HT1080 (cell line): ENCODE results near the gene GPR180. TPM values are rescaled to one million over a fixed set of nuclear protein-coding genes. Genes with fewer than 3 reads are reported as not detected.

Source experiments
- DNase-seq: peaks from one replicate; pipeline ENCODE4 v3.0.0-alpha.2; 2015; ENCODE audit warnings: low read depth
- polyA plus RNA-seq, 2 experiments: library from polyadenylated mRNA; depleted of rRNA; stranded (reverse); fragments of >200 nt; gene quantifications; 2 replicates each; pipeline ENCODE4 v1.2.3, GENCODE V29; 2015
- total RNA-seq: library from RNA; depleted of rRNA; stranded (reverse); fragments of >200 nt; shearing (Covaris generic); gene quantifications from 2 replicates; pipeline ENCODE4 v1.2.3, GENCODE V29; 2014; rRNA removed

GPR180 gene
- total RNA-seq = 7.9 and 9.0 TPM in 2 replicates
- 6.7 and 7.4 TPM in 2 replicates for polyA plus RNA-seq (2015; cell fraction: cytosol; rRNA removed)
- 8.0 and 8.3 TPM in 2 replicates for polyA plus RNA-seq (2015; cell fraction: nucleus; rRNA removed)

DNA sequence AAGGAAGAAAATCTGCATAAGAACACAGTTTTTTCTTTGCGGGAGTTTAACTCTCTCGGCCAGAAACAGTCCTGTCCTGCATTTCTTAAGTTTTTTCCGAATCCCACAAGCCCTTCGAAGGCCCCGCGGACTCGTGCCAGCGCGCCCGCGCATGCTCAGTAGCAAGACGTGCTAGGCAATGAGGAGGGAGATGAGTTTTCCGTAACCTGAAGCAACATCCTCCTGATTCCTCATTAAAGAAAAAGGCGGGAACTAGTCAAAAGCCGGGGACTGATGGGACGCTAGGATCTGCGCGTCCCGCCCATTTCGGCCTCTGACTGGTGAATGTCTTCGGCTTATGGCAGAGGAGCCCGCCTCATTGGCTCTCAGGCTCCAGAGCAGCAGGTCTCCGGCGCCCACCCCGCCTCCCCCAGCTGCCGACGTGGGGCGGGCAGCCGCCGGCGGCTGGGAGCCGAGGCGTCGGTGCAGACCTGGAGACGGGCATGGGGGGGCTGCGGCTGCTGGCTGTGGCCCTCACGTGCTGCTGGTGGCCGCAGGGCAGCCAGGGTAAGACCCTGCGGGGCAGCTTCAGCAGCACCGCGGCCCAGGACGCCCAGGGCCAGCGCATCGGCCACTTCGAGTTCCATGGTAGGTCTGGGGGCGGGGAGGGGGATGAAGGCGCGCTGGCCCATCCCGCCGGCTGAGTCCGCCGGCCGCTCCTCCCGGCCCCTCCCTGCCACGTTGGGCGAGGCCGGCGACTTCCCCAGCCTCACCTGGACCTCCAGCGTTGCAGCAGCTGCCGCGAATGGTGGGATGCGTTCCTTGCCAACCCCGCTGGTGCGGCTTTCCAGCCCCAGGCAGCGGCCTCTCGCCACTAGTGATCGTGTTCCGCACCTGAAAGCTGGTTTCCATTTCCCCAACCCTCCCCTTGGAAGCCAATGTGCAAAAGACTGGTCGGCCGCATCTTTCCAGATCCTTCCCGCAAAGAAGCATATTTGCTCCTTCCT is at the start of gene GPR180:
TSS of gene GPR180 (plus strand) at position 412 of the 986 bp plus-strand sequence. CDS start at position 483, 71 bp downstream.
- DNase-seq = peak; percentile 100

DNA sequence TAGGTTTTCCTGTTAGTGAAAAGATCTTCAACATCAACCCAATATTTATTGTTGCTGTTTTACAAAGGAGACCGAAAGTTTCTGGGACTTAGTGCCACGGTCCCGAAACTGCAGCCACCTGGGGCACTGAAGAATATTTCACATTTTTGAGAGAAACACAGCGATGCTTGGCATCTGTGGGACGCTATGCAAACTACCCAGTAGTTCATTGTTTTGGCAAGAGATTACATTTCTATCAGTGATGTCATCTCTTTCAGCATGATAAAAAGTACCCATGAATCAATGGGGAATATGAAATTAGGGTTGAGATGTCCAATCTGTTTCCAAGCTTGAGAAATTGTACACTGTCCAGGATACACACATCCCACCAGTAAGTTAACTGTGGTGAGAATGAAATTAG is 49.6 kb upstream of the GPR180 start:
- no peak for DNase-seq

DNA sequence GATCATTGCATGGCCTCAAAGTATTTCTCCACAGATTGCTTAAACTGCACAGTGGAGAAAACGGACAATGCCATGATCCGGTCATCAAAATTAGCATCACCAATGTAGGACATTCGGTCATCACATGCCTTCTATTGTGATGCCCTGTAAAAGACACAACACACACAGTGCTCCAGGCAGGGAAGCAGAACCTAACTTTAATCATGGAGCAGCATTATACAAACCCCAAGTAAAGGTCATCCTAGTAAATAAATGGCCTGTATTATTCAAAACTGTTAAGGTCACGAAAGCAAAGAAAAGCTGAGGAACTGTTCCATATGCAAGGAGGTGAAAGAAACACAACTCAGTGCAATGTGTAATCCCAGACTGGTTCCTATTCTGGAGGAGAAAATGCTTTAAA is 47.9 kb upstream of the GPR180 start:
- no peak for DNase-seq

DNA sequence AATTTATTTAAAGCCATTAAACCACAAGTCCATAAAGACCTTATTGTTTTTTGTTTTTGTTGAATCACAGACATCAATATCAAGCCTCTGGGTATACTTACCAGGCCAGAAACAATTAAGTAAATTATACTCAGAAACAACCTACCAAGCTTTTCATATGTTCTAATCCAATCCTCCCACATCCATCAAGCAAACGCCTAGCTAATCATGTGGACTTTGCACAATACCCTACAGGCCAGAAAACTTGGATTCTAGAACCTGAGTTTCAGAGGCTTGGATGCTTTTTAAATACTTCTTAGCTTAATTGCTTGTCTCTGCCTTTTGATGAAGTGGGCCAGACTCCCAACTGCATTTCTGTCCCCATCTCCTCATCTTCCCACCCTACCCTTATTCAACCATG is 45.6 kb upstream of the GPR180 start:
- DNase-seq = no peak

DNA sequence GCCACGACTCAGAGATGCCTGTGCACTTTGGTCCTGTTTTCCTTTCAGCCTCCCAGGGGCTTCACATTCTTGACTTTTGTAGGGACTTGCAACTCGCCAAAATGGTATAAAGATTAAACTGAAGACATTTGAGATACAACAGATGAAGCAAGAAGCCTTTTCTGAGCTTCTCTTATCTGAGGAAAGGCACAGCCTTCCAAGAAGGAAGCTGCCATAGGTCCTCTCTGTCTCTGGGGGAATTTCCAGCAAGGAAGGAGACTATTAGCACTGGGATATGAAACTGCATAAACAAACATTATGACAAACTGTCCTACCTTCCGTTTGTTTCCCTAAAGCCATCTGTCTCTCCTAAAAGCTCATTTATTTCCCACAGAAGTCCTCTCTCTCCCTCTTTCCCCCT is 45.0 kb upstream of the GPR180 start:
- no peak for DNase-seq

DNA sequence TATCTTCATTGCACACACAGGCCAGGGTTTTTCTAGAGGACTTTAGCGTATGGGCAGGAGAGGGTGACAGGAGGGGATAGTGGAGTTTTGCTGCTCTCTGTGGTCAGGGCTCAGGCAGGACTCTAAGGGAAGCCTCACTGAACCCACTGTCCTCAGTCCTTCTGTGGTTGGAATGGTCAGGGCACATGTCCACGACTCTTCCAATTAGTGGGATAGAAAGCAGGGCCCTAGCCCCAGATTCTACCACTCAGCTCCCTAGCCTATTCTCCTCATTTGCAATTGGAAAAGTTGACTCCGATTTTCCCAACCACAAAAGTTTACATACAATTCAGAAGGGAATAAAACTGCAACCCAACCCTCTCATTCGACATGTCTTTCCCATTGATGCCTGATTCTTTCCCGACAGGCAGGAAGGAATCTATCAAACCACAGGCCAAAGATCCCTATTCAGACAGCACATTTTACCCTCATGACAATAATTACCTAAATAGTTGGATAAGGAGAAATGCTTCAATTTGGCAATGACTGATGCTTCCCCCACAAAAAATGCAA is 43.9 kb upstream of the GPR180 start:
- no peak for DNase-seq

DNA sequence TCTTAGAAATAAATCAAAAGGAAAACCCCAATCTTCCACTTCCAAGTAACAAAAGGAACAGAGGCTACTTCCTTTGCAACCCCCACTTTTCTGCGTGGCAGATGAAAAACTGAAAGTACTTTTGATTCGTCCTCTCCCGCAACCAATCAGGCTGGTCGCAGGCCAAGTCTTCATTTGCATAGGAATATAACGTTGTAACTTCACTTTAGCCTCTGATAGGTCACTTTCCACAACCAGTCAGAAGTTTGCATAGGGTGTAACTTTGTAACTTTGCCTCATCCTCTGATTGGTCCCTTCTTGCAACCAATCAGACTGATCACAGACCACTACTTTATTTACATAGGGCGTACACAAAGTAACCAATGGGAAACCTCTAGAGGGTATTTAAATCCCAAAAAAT is 42.9 kb upstream of the GPR180 start:
- peak; percentile 26 for DNase-seq

DNA sequence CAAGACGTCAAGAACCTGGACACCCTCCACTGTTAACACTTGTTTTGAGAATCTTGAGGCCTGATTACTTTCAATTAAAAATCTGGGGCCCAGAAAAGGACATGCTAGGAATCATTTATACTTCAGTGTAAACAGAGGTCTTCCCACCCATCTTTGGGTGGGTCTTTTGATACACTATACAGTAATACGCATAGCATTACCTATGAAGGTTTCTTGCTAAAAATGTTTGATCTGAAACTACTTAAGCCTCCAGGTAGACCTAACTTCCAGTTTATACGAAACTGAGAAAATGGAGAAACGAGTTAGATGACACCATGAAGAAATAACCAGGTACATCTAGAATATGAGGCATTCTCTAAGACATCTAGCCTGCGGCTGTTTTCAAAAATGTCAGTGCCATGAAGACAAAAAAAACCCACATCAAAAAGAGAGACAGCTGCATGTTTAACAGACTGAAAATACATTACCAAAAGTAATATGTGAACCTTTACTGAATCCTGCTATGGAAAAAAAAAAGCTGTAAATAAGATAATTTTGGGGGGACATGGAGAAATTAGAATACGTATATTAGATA is 42.3 kb upstream of the GPR180 start:
- DNase-seq = no peak

DNA sequence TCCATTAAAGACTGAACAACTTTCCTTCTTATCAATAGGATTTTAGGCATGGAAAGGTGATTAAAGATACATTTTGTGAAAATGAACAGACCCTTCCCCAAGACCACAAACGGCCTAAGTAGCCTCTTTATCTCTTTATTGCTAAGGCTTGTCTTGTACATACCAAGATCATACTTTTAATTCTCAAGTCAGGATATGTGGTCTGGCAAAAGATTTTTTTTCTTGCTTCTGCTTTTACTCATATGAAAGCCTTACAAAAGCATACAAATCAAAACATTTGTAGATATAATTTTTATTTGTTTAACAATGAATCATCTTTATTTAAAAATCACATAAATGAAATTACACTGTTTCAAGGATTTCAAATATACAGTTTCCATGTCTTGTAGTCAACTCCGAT is 41.5 kb upstream of the GPR180 start:
- no peak for DNase-seq

DNA sequence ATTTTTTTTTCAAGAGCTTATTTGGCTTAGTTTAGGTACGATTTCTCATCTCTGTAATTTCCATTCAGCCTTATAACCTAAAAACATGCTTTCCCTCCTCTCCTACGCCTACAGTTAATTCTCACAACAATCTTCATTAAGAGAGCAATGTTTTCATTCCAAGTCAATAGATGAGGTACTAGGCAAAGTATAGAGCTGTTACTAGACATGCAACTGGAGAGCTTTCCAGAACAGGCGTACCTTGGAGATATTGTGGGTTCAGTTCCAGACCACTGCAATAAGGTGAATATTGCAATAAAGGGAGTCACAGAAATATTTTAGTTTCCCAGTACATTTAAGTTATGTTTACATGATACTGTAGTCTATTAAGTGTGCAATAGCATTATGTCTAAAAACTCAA is 40.5 kb upstream of the GPR180 start:
- DNase-seq = no peak

DNA sequence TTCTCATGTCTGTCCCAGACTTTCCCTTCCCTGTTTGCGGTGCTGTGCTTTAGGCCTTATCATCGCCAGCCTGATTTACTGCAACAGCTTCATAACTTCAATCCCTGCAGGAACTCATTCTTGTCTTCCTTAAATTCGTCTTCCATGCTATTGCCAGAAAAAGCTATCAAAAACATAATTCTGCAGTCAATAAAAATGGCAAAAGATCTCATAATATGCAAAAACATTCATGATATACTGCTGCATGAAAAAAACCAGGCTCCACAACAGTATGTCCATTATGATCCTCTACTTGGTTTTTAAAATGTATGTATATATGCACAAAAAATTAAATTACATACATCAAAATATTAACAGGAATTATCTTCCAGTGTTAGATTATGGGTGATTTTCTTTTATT is 34.1 kb upstream of the GPR180 start:
- DNase-seq = no peak

DNA sequence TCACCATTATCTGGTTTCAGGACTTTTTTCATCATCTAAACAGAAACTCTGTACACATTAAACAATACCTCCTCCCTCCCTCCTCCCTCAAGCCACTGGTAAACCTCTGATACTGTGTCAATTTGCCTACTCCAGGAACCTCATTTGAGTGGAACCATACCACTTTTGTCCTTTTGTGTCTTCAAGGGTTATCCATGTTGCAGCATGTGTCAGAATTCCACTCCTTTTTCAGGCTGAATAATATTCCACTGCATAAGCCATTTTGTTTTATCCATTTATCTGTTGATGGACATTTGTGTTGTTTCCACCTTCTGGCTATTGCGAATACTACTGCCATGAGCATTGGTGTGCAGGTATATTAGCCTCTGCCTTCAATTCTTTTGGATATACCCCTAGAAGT is 33.2 kb upstream of the GPR180 start:
- no peak for DNase-seq

DNA sequence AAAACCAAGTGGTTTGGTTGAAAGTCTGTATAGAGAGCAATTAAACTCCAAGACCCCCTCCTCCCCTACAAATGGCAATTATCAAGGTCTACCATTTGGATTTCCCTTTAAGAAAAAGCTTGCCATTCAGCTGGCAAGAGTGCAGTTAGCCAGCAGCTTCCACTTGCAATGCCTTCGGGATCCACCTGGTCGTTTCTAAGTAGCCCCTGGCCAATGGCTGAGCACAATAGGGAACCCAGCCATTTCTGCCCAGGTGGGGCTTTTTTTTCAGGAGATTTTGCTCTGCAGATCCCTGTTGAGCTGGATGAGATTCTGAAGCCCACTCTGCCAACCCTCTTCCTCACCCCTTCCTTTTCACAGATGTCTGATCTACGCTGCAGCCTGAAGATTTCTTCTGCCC is 32.0 kb upstream of the GPR180 start:
- no peak for DNase-seq

DNA sequence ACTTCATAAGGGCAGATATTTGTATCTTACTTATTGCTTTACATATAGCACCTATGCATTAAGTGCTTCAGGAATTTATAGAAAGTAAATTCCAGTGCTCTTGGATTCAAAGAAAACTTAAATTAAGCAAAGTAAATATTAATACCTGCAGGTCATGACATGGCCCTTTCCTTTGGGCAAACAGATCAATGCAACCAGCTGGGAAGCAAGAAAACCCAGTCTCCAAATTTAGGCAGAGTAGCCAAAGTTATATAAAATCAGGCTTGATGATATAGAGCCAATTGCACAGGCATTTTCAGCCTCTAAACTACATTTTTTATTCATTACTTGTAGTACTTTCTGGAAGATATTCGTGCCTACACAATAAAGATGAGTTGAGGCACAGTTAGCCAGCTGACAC is 22.6 kb upstream of the GPR180 start:
- no peak for DNase-seq

DNA sequence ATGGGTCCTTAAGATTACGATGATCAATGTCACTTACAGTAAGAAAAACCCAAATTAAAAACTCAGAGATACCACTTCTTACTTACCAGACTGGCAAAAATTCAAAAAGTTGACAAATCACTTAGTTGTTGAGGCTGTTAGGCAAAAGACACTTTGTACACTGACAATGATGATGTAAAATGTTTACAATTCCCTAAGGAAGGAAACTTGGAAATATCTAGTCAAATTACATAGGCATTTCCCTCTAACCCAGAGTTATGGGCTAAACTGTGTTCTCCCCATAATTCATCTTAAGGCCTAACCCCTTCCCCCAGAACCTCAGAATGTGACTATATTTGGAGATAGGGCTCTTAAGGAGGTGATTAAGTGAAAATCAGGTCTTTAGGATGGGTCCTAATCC is 17.7 kb upstream of the GPR180 start:
- DNase-seq = no peak

DNA sequence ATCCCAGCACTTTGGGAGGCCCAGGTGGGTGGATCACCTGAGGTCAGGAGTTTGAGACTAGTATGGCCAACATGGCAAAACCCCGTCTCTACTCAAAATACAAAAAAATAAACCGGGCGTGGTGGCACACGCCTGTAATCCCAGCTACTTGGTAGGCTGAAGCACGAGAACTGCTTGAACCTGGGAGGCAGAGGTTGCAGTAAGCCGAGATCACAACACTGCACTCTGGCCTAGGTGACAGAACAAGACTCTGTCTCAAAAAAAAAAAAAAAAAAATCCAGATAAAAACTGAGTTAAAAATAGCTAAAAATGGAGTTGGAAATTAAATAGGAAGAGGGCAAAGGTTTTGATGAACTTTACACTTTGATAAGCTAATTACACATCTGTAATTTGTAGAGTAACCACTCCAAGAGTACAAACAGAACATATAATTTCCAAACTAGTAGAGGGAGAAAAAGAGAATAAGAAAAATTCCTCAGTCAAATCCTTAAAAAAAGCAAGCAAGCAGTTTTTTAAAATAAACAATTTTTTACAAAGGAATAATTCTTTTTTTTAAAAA is 16.0 kb upstream of the GPR180 start:
- DNase-seq = no peak

DNA sequence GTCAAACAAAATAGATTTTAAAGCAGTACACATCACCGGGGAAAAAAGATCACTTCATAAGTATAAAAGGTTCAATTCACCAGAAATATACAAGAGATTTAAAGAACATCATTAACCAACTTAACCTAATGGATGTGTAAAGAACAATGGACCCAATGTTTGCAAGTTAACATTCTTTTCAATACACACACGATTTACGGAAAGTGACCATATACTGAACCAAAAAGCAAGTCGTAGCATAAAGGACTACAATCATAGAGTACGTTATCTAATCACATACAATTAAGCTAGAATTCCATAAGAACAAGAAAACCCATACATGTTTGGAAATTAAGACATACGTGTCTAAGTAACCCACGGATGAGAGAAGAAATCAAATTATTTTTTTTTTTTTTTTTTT is 15.3 kb upstream of the GPR180 start:
- no peak for DNase-seq

DNA sequence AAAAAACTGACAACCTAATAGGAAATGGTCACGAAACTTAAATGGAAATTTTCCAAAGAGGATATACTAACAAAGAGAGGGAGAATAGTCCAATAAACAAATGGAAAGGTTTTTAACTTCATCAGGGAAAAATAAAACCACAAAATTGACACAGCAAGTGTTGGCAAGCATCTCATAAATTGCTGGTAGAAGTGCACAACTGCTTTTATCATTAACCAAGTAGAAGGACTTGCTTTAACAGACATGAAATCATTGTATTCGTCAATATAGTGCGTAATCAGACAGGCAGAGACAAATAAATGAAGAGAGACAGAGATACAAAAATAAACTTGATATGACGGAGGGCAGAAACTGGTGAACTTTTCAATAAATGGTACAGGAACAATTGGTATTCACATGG is 13.1 kb upstream of the GPR180 start:
- no peak for DNase-seq

DNA sequence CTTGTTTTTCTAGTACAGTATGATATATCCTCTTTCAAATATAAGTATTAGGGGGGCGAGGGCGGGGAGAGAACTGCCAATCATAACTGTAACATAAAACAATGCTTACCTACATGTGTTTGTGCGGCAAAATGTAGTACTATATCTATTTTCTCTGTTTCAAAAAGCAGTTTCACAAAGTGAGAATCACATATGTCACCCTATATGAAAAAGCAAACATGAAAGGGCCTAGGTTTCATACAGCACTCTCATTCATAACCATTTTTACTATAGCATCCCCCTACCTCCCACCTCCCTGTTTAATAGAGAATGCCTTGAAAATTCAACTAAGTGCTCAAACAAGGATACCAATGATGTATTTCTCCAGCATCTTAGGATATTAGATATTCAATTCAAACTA is 10.9 kb upstream of the GPR180 start:
- DNase-seq = no peak

DNA sequence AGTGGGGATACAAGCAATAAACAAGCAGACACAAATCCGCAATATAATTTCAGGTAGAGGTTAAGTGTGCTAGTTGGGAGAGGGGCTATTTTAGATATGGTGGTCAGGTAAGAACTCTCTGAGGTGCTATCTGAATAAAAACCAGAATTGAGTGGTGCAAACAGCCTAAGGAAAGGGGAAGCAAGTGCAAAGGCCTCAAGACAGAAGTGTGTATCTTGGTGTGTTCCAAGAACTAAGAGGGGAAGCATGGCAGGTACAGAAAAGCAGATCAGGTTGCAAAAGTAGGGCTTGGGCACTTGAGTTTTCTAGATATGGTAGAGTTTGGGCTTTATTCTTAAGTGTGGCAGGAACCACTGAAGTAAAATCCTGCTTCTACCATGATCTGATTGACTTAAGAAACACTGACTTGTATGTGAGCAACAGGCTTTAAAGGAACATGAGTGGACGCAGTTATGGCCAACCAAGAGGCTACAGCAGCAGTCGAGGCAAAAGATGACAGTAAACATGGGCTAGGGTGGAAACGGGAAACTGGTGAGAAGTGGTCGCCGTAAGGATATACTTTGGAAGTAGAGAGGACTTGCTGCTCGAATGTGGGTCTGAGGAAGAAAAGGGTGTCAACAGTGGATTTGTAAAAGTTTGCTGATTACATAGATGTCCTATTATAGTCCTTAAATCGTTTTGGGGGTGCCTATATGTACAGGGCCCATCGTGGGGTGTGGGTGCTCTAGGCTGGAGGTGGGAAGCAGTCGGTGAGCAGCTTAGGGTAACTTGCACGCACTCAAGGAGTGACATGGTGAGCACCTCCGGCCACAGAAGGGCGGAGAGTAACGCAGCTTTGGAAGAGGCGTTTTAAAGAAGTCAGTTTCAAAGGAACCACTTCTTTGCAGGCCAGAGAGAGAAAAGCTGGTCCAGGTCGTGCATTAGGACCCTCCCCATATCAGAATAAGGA is 6.4 kb upstream of the GPR180 start:
- no peak for DNase-seq
